Endothelial cell of umbilical vein (primary cell): ENCODE results near the gene GAA. TPM values are rescaled to one million over a fixed set of nuclear protein-coding genes. Genes with fewer than 3 reads are reported as not detected.

Source experiments
- BruUV-seq: library from RNA; stranded (reverse); fragments of 400-500 nt; replicated peaks from 2 replicates; lab custom pipeline; 2021; lab: Mats Ljungman, UMichigan
- CTCF ChIA-PET: fragments of 300-600, 350-600 bp; sonication (Branson Sonifier 250); formaldehyde crosslinking; loops from one replicate; lab custom pipeline; 2021; ENCODE audit warnings: antibody characterized with exemption, inconsistent platforms; lab: Charles Lee
- POLR2A ChIA-PET: fragments of 300-600, 350-600 bp; sonication (Branson Sonifier 250); formaldehyde crosslinking; loops from one replicate; lab custom pipeline; 2021; ENCODE audit warnings: antibody characterized with exemption, inconsistent platforms; lab: Charles Lee
- DNase-seq: peaks from one replicate; pipeline ENCODE4 v3.0.0-alpha.2; 2011; ENCODE audit warnings: low read depth, low spot score
- FAIRE-seq: peaks from 2 replicates; lab custom pipeline; 2011; peaks lifted over from hg19 to GRCh38; lab: Jason Lieb, UNC
- H2AFZ ChIP-seq: 2 replicates; pipeline ENCODE4 v1.6.0; 2012; ENCODE audit warnings: low read depth, low read length, control low read depth, inconsistent platforms
- H3K27ac ChIP-seq: 2 replicates; pipeline ENCODE4 v1.5.1; 2011; ENCODE audit warnings: low read depth, mild to moderate bottlenecking, control low read depth, low read length, moderate library complexity; ENCODE audit not compliant: insufficient read depth
- H3K27me3 ChIP-seq, 2 experiments: 2 replicates each; pipeline versions ENCODE4 v1.6.0 to v1.6.1; 2011; ENCODE audit warnings: low read length in 2 of 2, mixed read lengths in 1 of 2; ENCODE audit not compliant: control insufficient read depth in 2 of 2, insufficient read depth in 2 of 2
- H3K36me3 ChIP-seq, 2 experiments: 2 replicates in 1 of 2; 3 replicates in 1 of 2; pipeline ENCODE4 v1.5.1; 2011; ENCODE audit warnings: low read length in 2 of 2, mild to moderate bottlenecking in 1 of 2, moderate library complexity in 1 of 2; ENCODE audit not compliant: control insufficient read depth in 2 of 2, insufficient read depth in 2 of 2; ENCODE audit errors: extremely low read depth in 1 of 2
- H3K4me1 ChIP-seq: 3 replicates; pipeline ENCODE4 v1.5.1; 2011; ENCODE audit warnings: mild to moderate bottlenecking, low read length; ENCODE audit not compliant: control insufficient read depth, insufficient read depth; ENCODE audit errors: extremely low read depth
- H3K4me2 ChIP-seq: 2 replicates; pipeline ENCODE4 v1.6.1; 2011; ENCODE audit warnings: low read length, control low read depth, mixed read lengths; ENCODE audit not compliant: insufficient read depth
- H3K4me3 ChIP-seq, 3 experiments: fragments of 200-600 bp in 1 of 3; sonication (generic), shearing (Covaris generic) in 1 of 3; replicated peaks in 1 of 3; 2 replicates each; pipeline ENCODE4 v1.5.1; 2011 to 2016; ENCODE audit warnings: control low read depth in 3 of 3, low read length in 3 of 3, mild to moderate bottlenecking in 2 of 3, inconsistent platforms in 1 of 3, low read depth in 1 of 3, moderate library complexity in 1 of 3; ENCODE audit not compliant: insufficient read depth in 1 of 3
- H3K79me2 ChIP-seq: 2 replicates; pipeline ENCODE4 v1.6.0; 2012; ENCODE audit warnings: low read length, inconsistent platforms; ENCODE audit not compliant: control insufficient read depth, insufficient read depth
- H3K9ac ChIP-seq: replicated peaks from 2 replicates; pipeline ENCODE3; 2011; ENCODE audit warnings: low read length, control low read depth; ENCODE audit not compliant: insufficient read depth; ENCODE audit errors: extremely low read depth
- H3K9me1 ChIP-seq: replicated peaks from 3 replicates; pipeline ENCODE4 v1.6.0; 2011; ENCODE audit warnings: mild to moderate bottlenecking, low read length; ENCODE audit not compliant: control insufficient read depth, insufficient read depth; ENCODE audit errors: extremely low read depth
- H3K9me3 ChIP-seq: replicated peaks from 2 replicates; pipeline ENCODE4 v1.5.1; 2012; ENCODE audit warnings: low read length, inconsistent platforms; ENCODE audit not compliant: control insufficient read depth, insufficient read depth
- H4K20me1 ChIP-seq: replicated peaks from 2 replicates; pipeline ENCODE3; 2011; ENCODE audit warnings: mild to moderate bottlenecking, low read length; ENCODE audit not compliant: control insufficient read depth, insufficient read depth; ENCODE audit errors: extremely low read depth
- CTCF ChIP-seq, 2 donors: IDR thresholded peaks; 1 replicate in 1 of 2; 2 replicates in 1 of 2; pipeline ENCODE4 v1.5.1; 2011; ENCODE audit warnings: low read length in 2 of 2, mild to moderate bottlenecking in 2 of 2, moderate library complexity in 2 of 2, control low read depth in 1 of 2, inconsistent platforms in 1 of 2, low read depth in 1 of 2; ENCODE audit not compliant: insufficient read depth in 1 of 2; ENCODE audit errors: extremely low read depth in 1 of 2
- EZH2 ChIP-seq: IDR thresholded peaks from 2 replicates; pipeline ENCODE4 v1.6.1; 2012; ENCODE audit warnings: borderline replicate concordance, low read depth, mild to moderate bottlenecking, moderate library complexity, low read length, inconsistent platforms; ENCODE audit not compliant: severe bottlenecking
- FOS ChIP-seq: IDR thresholded peaks from 2 replicates; pipeline ENCODE4 v1.6.1; 2011; ENCODE audit warnings: mild to moderate bottlenecking, low read length, moderate library complexity, borderline replicate concordance; ENCODE audit not compliant: insufficient read depth
- GATA2 ChIP-seq: IDR thresholded peaks from 2 replicates; pipeline ENCODE4 v1.7.0; 2011; ENCODE audit warnings: low read depth, mild to moderate bottlenecking, moderate library complexity, mixed read lengths, low read length; ENCODE audit not compliant: insufficient read length, insufficient read depth
- JUN ChIP-seq: IDR thresholded peaks from 2 replicates; pipeline ENCODE4 v1.6.1; 2011; ENCODE audit warnings: borderline replicate concordance, low read depth; ENCODE audit not compliant: insufficient read length, insufficient read depth
- MAX ChIP-seq: IDR thresholded peaks from 2 replicates; pipeline ENCODE4 v1.6.1; 2011; ENCODE audit not compliant: insufficient read depth, insufficient read length
- MYC ChIP-seq: IDR thresholded peaks from one replicate; pipeline ENCODE4 v1.6.1; 2011; ENCODE audit warnings: mild to moderate bottlenecking, low read depth, low read length
- POLR2A ChIP-seq: IDR thresholded peaks from 2 replicates; pipeline ENCODE4 v1.6.1; 2012; ENCODE audit warnings: low read depth, mild to moderate bottlenecking, control low read depth, low read length
- POLR2AphosphoS5 ChIP-seq: IDR thresholded peaks from 2 replicates; pipeline ENCODE4 v1.6.1; 2012; ENCODE audit warnings: low read depth, mild to moderate bottlenecking, control low read depth, low read length, moderate library complexity; ENCODE audit not compliant: insufficient read depth
- dilution Hi-C: fragments of 300-500 bp; cut with MboI; formaldehyde crosslinking; loops from one replicate; pipeline ENCODE4 v1.15.0; 2019; ENCODE audit warnings: low sequenced_read_pairs; ENCODE audit not compliant: extremely low pct_ligation_motif_present
- intact Hi-C: fragments of 100-400 bp; cut with micrococcal nuclease; formaldehyde crosslinking; loops from one replicate; pipeline ENCODE4 v1.10.0; 2022
- polyA plus RNA-seq, 4 experiments: library from polyadenylated mRNA; depleted of rRNA in 3 of 4; stranded (reverse) in 3 of 4; unstranded in 1 of 4; fragments of >200 nt; gene quantifications; 2 replicates each; pipeline versions ENCODE4 v1.2.1 to v1.2.3, GENCODE V29; 2011 to 2012; ENCODE audit warnings: missing spikeins in 1 of 4
- total RNA-seq: library from RNA; stranded (reverse); gene quantifications from 2 replicates; pipeline ENCODE4 v1.2.3, GENCODE V29; 2021

GAA gene
- total and polyA plus RNA-seq, 2 donors (not counting 3 experiments of a cell fraction or from before 2014, with no cell fraction given), result 26.3 to 49.7 TPM

GRCh38 chr17:80122026-80122575 is 20.7 kb downstream of the GAA start:
- no peak overlapping the region for H2AFZ ChIP-seq
- ChIA-PET CTCF (interaction anchor here (1.2 to 1.7 kb wide), 2 partner anchors 21 to 115 kb away, joined by 3 to 9 read pairs; partner anchors contain the start of gene GAA), POLR2A (no interaction called here)
- no peaks in the 10 kb centered on the region for H3K9me1 ChIP-seq
- H3K27ac ChIP-seq, result no peak overlapping the region
- H3K36me3 ChIP-seq, result no peaks in the 10 kb centered on the region
- FAIRE-seq (no peak), DNase-seq (no peak)
- H3K4me3 ChIP-seq, result no peak overlapping the region
- peaks cover 11 to 15% of the 10 kb centered on the region in 2 experiments for H3K27me3 ChIP-seq
- TF ChIP-seq CTCF (IDR thresholded peaks at IDR 0.05; ENCODE audit: extremely low read depth in 1 of 2, insufficient read depth in 1 of 2, low read depth in 1 of 2, low read length in 2 of 2) (no peak), MYC (no peak), MAX (no peak)
- no peaks in the 10 kb centered on the region for H3K4me1 ChIP-seq
- H3K9ac ChIP-seq, result no peak overlapping the region
- BruUV-seq, result no TSS peak
- intact Hi-C loops (loop anchor here (5.0 kb wide), 1 partner anchor 115 kb away; no protein-coding TSS in a partner anchor), dilution Hi-C loops (no loop called here)
- H4K20me1 ChIP-seq, result no peaks in the 10 kb centered on the region
- H3K9me3 ChIP-seq, result no peaks in the 10 kb centered on the region
- H3K4me2 ChIP-seq, result no peak overlapping the region
- no peaks in the 10 kb centered on the region for H3K79me2 ChIP-seq

GRCh38 chr17:80122926-80123505 is 21.6 kb downstream of the GAA start:
- Histone ChIP-seq H3K4me3 (no peak overlapping the region), H3K9me3 (no peaks in the 10 kb centered on the region), H3K9me1 (no peaks in the 10 kb centered on the region), H3K4me2 (no peak overlapping the region), H3K27ac (no peak overlapping the region), H3K79me2 (no peaks in the 10 kb centered on the region), H4K20me1 (no peaks in the 10 kb centered on the region), H3K9ac (no peak overlapping the region), H3K4me1 (no peaks in the 10 kb centered on the region), H3K27me3 (peaks cover 13 to 15% of the 10 kb centered on the region in 2 experiments), H3K36me3 (no peaks in the 10 kb centered on the region), H2AFZ (no peak overlapping the region)
- intact Hi-C loops (loop anchor here (5.0 kb wide), 1 partner anchor 116 kb away; no protein-coding TSS in a partner anchor), dilution Hi-C loops (no loop called here)
- TF ChIP-seq JUN (no peak), POLR2A (no peak), POLR2AphosphoS5 (no peak), MAX (no peak), FOS (no peak), MYC (no peak), EZH2 (no peak), CTCF (IDR thresholded peaks at IDR 0.05; ENCODE audit: extremely low read depth in 1 of 2, insufficient read depth in 1 of 2, low read depth in 1 of 2, low read length in 2 of 2) (no peak), GATA2 (no peak)
- DNase-seq, result no peak
- ChIA-PET CTCF (interaction anchor here (1.6 to 2.3 kb wide), 5 partner anchors 21 to 115 kb away, joined by 5 to 70 read pairs (median 21); partner anchors contain the start of gene GAA), POLR2A (no interaction called here)
- BruUV-seq, result no TSS peak
- no peak for FAIRE-seq
